Activated T-cell treated with anti-CD3 and anti-CD28 coated beads, Interleukin-2, amount 50 U/mL, for 24 hours (primary cell): ENCODE measurements around the gene EPSTI1.

Experiments used
- DNase-seq: peaks from one replicate; pipeline ENCODE4 v3.0.0-alpha.2; 2020
- H3K27ac Mint-ChIP-seq: 2 replicates; pipeline ENCODE4 v1.8.0; 2020; ENCODE audit warnings: mild to moderate bottlenecking, mixed read lengths
- H3K27me3 Mint-ChIP-seq: 2 replicates; pipeline ENCODE4 v1.8.0; 2020; ENCODE audit warnings: mixed read lengths
- H3K36me3 Mint-ChIP-seq: 2 replicates; pipeline ENCODE4 v1.8.0; 2020; ENCODE audit warnings: low read depth, mixed read lengths
- H3K4me1 Mint-ChIP-seq: 2 replicates; pipeline ENCODE4 v1.8.0; 2020; ENCODE audit warnings: low read depth, mixed read lengths
- H3K4me3 Mint-ChIP-seq: 2 replicates; pipeline ENCODE4 v1.8.0; 2020; ENCODE audit warnings: mild to moderate bottlenecking, moderate library complexity, mixed read lengths
- H3K9me3 Mint-ChIP-seq: 2 replicates; pipeline ENCODE4 v1.8.0; 2020; ENCODE audit warnings: mixed read lengths

Gene EPSTI1

GRCh38 chr13:42970824-42971690, 21.0 kb downstream of the EPSTI1 start:
- H3K4me1 Mint-ChIP-seq = peaks cover 25% of the 10 kb centered on the region
- no peak overlapping the region for H3K27ac Mint-ChIP-seq
- peak; percentile 42 for DNase-seq
- H3K9me3 Mint-ChIP-seq = no peaks in the 10 kb centered on the region
- no peak overlapping the region for H3K4me3 Mint-ChIP-seq
- peaks cover 43% of the 10 kb centered on the region for H3K36me3 Mint-ChIP-seq
- no peaks in the 10 kb centered on the region for H3K27me3 Mint-ChIP-seq

GRCh38 chr13:42969565-42970172, 22.4 kb downstream of the EPSTI1 start:
- H3K4me3 Mint-ChIP-seq = no peak overlapping the region
- peaks cover 25% of the 10 kb centered on the region for H3K4me1 Mint-ChIP-seq
- H3K27me3 Mint-ChIP-seq = no peaks in the 10 kb centered on the region
- peak; percentile 84 for DNase-seq
- no peaks in the 10 kb centered on the region for H3K9me3 Mint-ChIP-seq
- H3K27ac Mint-ChIP-seq = no peak overlapping the region
- peaks cover 38% of the 10 kb centered on the region for H3K36me3 Mint-ChIP-seq

GRCh38 chr13:42968906-42969305, 23.1 kb downstream of the EPSTI1 start:
- peaks cover 25% of the 10 kb centered on the region for H3K4me1 Mint-ChIP-seq
- H3K4me3 Mint-ChIP-seq = no peak overlapping the region
- peaks cover 42% of the 10 kb centered on the region for H3K36me3 Mint-ChIP-seq
- no peaks in the 10 kb centered on the region for H3K27me3 Mint-ChIP-seq
- no peak overlapping the region for H3K27ac Mint-ChIP-seq
- no peaks in the 10 kb centered on the region for H3K9me3 Mint-ChIP-seq
- no peak for DNase-seq

- H3K27ac Mint-ChIP-seq = peak overlapping the region; percentile 11
- no peaks in the 10 kb centered on the region for H3K27me3 Mint-ChIP-seq
- peaks cover 25% of the 10 kb centered on the region for H3K4me1 Mint-ChIP-seq
These were observed 24.4 kb downstream of the EPSTI1 start for GRCh38 chr13:42967660-42968059.

GRCh38 chr13:42965281-42965680, 26.8 kb downstream of the EPSTI1 start:
- H3K27me3 Mint-ChIP-seq = no peaks in the 10 kb centered on the region
- peaks cover 70% of the 10 kb centered on the region for H3K36me3 Mint-ChIP-seq
- H3K9me3 Mint-ChIP-seq = no peaks in the 10 kb centered on the region
- peaks cover 7% of the 10 kb centered on the region for H3K4me1 Mint-ChIP-seq
- H3K27ac Mint-ChIP-seq = no peak overlapping the region
- DNase-seq = no peak
- H3K4me3 Mint-ChIP-seq = no peak overlapping the region

More at GRCh38 chr13:42967660-42968059, 24.4 kb downstream of the EPSTI1 start:
- no peak for DNase-seq
- peaks cover 55% of the 10 kb centered on the region for H3K36me3 Mint-ChIP-seq
- no peaks in the 10 kb centered on the region for H3K9me3 Mint-ChIP-seq
- no peak overlapping the region for H3K4me3 Mint-ChIP-seq

GRCh38 chr13:42964761-42965161, 27.3 kb downstream of the EPSTI1 start:
- Mint-ChIP-seq H3K27ac (no peak overlapping the region), H3K27me3 (no peaks in the 10 kb centered on the region), H3K4me1 (peaks cover 4% of the 10 kb centered on the region)

GRCh38 chr13:42959615-42960014, 32.4 kb downstream of the EPSTI1 start:
- H3K4me1 Mint-ChIP-seq = no peaks in the 10 kb centered on the region
- no peak overlapping the region for H3K4me3 Mint-ChIP-seq
- H3K36me3 Mint-ChIP-seq = peaks cover 90% of the 10 kb centered on the region

More at GRCh38 chr13:42964761-42965161, 27.3 kb downstream of the EPSTI1 start:
- no peak overlapping the region for H3K4me3 Mint-ChIP-seq
- H3K9me3 Mint-ChIP-seq = no peaks in the 10 kb centered on the region
- H3K36me3 Mint-ChIP-seq = peaks cover 75% of the 10 kb centered on the region
- DNase-seq = no peak

GRCh38 chr13:42957881-42958280, 34.2 kb downstream of the EPSTI1 start:
- DNase-seq = no peak
- Mint-ChIP-seq H3K4me1 (no peaks in the 10 kb centered on the region), H3K27me3 (no peaks in the 10 kb centered on the region), H3K9me3 (no peaks in the 10 kb centered on the region), H3K36me3 (peaks cover 91% of the 10 kb centered on the region), H3K4me3 (no peak overlapping the region), H3K27ac (no peak overlapping the region)

More at GRCh38 chr13:42959615-42960014, 32.4 kb downstream of the EPSTI1 start:
- Mint-ChIP-seq H3K27me3 (no peaks in the 10 kb centered on the region), H3K9me3 (no peaks in the 10 kb centered on the region), H3K27ac (no peak overlapping the region)
- DNase-seq = no peak

GRCh38 chr13:42950181-42950580, 41.9 kb downstream of the EPSTI1 start:
- H3K36me3 Mint-ChIP-seq = peaks cover 95% of the 10 kb centered on the region

GRCh38 chr13:42947925-42948324, 44.1 kb downstream of the EPSTI1 start:
- Mint-ChIP-seq H3K4me3 (no peak overlapping the region), H3K27ac (no peak overlapping the region), H3K4me1 (no peaks in the 10 kb centered on the region), H3K27me3 (no peaks in the 10 kb centered on the region), H3K9me3 (no peaks in the 10 kb centered on the region), H3K36me3 (peaks cover 96% of the 10 kb centered on the region)
- DNase-seq = no peak

More at GRCh38 chr13:42950181-42950580, 41.9 kb downstream of the EPSTI1 start:
- H3K9me3 Mint-ChIP-seq = no peaks in the 10 kb centered on the region
- DNase-seq = no peak
- H3K4me3 Mint-ChIP-seq = no peak overlapping the region
- no peaks in the 10 kb centered on the region for H3K4me1 Mint-ChIP-seq
- no peak overlapping the region for H3K27ac Mint-ChIP-seq
- no peaks in the 10 kb centered on the region for H3K27me3 Mint-ChIP-seq

- H3K9me3 Mint-ChIP-seq = no peaks in the 10 kb centered on the region
- peaks cover 87% of the 10 kb centered on the region for H3K36me3 Mint-ChIP-seq
- no peaks in the 10 kb centered on the region for H3K4me1 Mint-ChIP-seq
- no peak for DNase-seq
- H3K4me3 Mint-ChIP-seq = no peak overlapping the region
- no peaks in the 10 kb centered on the region for H3K27me3 Mint-ChIP-seq
- no peak overlapping the region for H3K27ac Mint-ChIP-seq
These were observed 45.1 kb downstream of the EPSTI1 start for GRCh38 chr13:42946927-42947326.

- Mint-ChIP-seq H3K27me3 (no peaks in the 10 kb centered on the region), H3K36me3 (peaks cover 55% of the 10 kb centered on the region)
These were observed 62.0 kb downstream of the EPSTI1 start for GRCh38 chr13:42929886-42930535.

GRCh38 chr13:42926555-42926954, 65.5 kb downstream of the EPSTI1 start:
- Mint-ChIP-seq H3K27ac (no peak overlapping the region), H3K27me3 (no peaks in the 10 kb centered on the region), H3K4me3 (no peak overlapping the region), H3K36me3 (peaks cover 65% of the 10 kb centered on the region), H3K9me3 (no peaks in the 10 kb centered on the region), H3K4me1 (no peaks in the 10 kb centered on the region)
- DNase-seq = no peak

More at GRCh38 chr13:42929886-42930535, 62.0 kb downstream of the EPSTI1 start:
- DNase-seq = no peak
- H3K4me1 Mint-ChIP-seq = no peaks in the 10 kb centered on the region
- no peak overlapping the region for H3K4me3 Mint-ChIP-seq
- H3K9me3 Mint-ChIP-seq = no peaks in the 10 kb centered on the region
- H3K27ac Mint-ChIP-seq = no peak overlapping the region

GRCh38 chr13:42926043-42926442, 66.0 kb downstream of the EPSTI1 start:
- Mint-ChIP-seq H3K4me3 (no peak overlapping the region), H3K4me1 (no peaks in the 10 kb centered on the region), H3K9me3 (no peaks in the 10 kb centered on the region), H3K27ac (no peak overlapping the region), H3K36me3 (peaks cover 70% of the 10 kb centered on the region), H3K27me3 (no peaks in the 10 kb centered on the region)
- DNase-seq = no peak
